HG02885 (cell line): ENCODE measurements around the gene MYO7A.

Source experiments
- ATAC-seq: cut with Tn5 transposase; IDR thresholded peaks from one replicate; pipeline ENCODE4 v1.9.1; 2021; ENCODE audit warnings: mild to moderate bottlenecking; ENCODE audit not compliant: unreplicated experiment, poor library complexity

The MYO7A gene

GRCh38 chr11:77208535-77208934, 80.5 kb downstream of the MYO7A start:
- ATAC-seq, result no peak

- ATAC-seq, result no peak
Measured at GRCh38 chr11:77209663-77210062, 81.6 kb downstream of the MYO7A start.

- ATAC-seq, result no peak
Measured at GRCh38 chr11:77211040-77211451, 83.0 kb downstream of the MYO7A start.

- no peak for ATAC-seq
Measured at GRCh38 chr11:77211594-77212251, 83.7 kb downstream of the MYO7A start.

GRCh38 chr11:77212314-77213007, 84.4 kb downstream of the MYO7A start:
- no peak for ATAC-seq

- no peak for ATAC-seq
Measured at GRCh38 chr11:77213029-77213579, 85.1 kb downstream of the MYO7A start.

GRCh38 chr11:77213589-77214428, 85.8 kb downstream of the MYO7A start:
- no peak for ATAC-seq

- no peak for ATAC-seq
Measured at GRCh38 chr11:77214557-77214956, 86.5 kb downstream of the MYO7A start.

- ATAC-seq, result no peak
Measured at GRCh38 chr11:77215106-77215505, 87.1 kb downstream of the MYO7A start.

GRCh38 chr11:77217156-77217555, 89.1 kb downstream of the MYO7A start:
- ATAC-seq, result no peak

- no peak for ATAC-seq
Measured at GRCh38 chr11:77223797-77224196, 95.8 kb downstream of the MYO7A start.

- no peak for ATAC-seq
Measured at GRCh38 chr11:77230878-77231605, 103.0 kb downstream of the MYO7A start.

- ATAC-seq, result no peak
Measured at GRCh38 chr11:77231800-77232199, 103.8 kb downstream of the MYO7A start.

GRCh38 chr11:77232242-77232641, 104.2 kb downstream of the MYO7A start:
- no peak for ATAC-seq

GRCh38 chr11:77233011-77233410, 105.0 kb downstream of the MYO7A start:
- ATAC-seq, result no peak

- ATAC-seq, result no peak
Measured at GRCh38 chr11:77236901-77237300, 108.9 kb downstream of the MYO7A start.

- no peak for ATAC-seq
Measured at GRCh38 chr11:77244277-77245027, 116.4 kb downstream of the MYO7A start.

GRCh38 chr11:77249427-77249826, 121.4 kb downstream of the MYO7A start:
- ATAC-seq, result no peak

GRCh38 chr11:77250881-77251640, 123.0 kb downstream of the MYO7A start:
- no peak for ATAC-seq
